Panc1 (cell line): ENCODE data around the gene HBP1. TPM values are rescaled to one million over a fixed set of nuclear protein-coding genes. Genes with fewer than 3 reads are reported as not detected.

Experiments used
- ATAC-seq: fragments of 200-7000 bp; cut with Tn5 transposase; 2 replicates; pipeline ENCODE4 v1.9.1; 2020; ENCODE audit warnings: mild to moderate bottlenecking, moderate library complexity
- BruUV-seq: library from RNA; stranded (reverse); fragments of 400-500 nt; replicated peaks from 2 replicates; lab custom pipeline; 2021; lab: Mats Ljungman, UMichigan
- CTCF ChIA-PET: fragments of 300-600 bp; sonication (Branson Sonifier 250); formaldehyde crosslinking; loops from one replicate; lab custom pipeline; 2022; ENCODE audit warnings: antibody characterized with exemption; lab: Charles Lee
- POLR2A ChIA-PET: fragments of 300-600 bp; sonication (Branson Sonifier 250); formaldehyde crosslinking; loops from one replicate; lab custom pipeline; 2022; ENCODE audit warnings: antibody characterized with exemption; lab: Charles Lee
- DNase-seq: peaks from one replicate; pipeline ENCODE4 v3.0.0-alpha.2; 2010; ENCODE audit warnings: low read depth, low spot score
- H3K27ac ChIP-seq: 2 replicates; pipeline ENCODE4 v1.5.1; 2011; ENCODE audit warnings: mild to moderate bottlenecking, low read length, inconsistent platforms
- H3K27me3 ChIP-seq: fragments of 200-500 bp; sonication (Bioruptor generic); 2 replicates; pipeline ENCODE4 v1.6.0; 2014; ENCODE audit warnings: low read length, inconsistent platforms; ENCODE audit not compliant: control insufficient read depth, insufficient read depth
- H3K36me3 ChIP-seq: fragments of 200-500 bp; sonication (Bioruptor generic); 2 replicates; pipeline ENCODE4 v1.5.1; 2014; ENCODE audit warnings: inconsistent platforms, mild to moderate bottlenecking, low read length, moderate library complexity; ENCODE audit not compliant: control insufficient read depth, insufficient read depth
- H3K4me1 ChIP-seq: 2 replicates; pipeline ENCODE4 v1.5.1; 2011; ENCODE audit warnings: inconsistent platforms, mild to moderate bottlenecking, low read length, moderate library complexity; ENCODE audit not compliant: control insufficient read depth, insufficient read depth
- H3K4me3 ChIP-seq, 2 experiments: 2 replicates each; pipeline ENCODE4 v1.5.1; 2011 to 2012; ENCODE audit warnings: low read depth in 2 of 2, low read length in 2 of 2, mild to moderate bottlenecking in 2 of 2, inconsistent platforms in 1 of 2, moderate library complexity in 1 of 2
- H3K9me3 ChIP-seq: fragments of 200-500 bp; sonication (Bioruptor generic); 2 replicates; pipeline ENCODE4 v1.5.1; 2014; ENCODE audit warnings: low read depth, mild to moderate bottlenecking, inconsistent platforms, low read length, moderate library complexity; ENCODE audit not compliant: control insufficient read depth, insufficient read depth
- CTCF ChIP-seq: fragments of 450-650 bp; IDR thresholded peaks from 2 replicates; pipeline ENCODE4 v1.5.1; 2017; ENCODE audit warnings: mild to moderate bottlenecking
- POLR2AphosphoS5 ChIP-seq: IDR thresholded peaks from 2 replicates; pipeline ENCODE4 v1.6.1; 2012; ENCODE audit warnings: mild to moderate bottlenecking, low read depth, low read length, moderate library complexity
- REST ChIP-seq, 2 experiments: IDR thresholded peaks; 2 replicates each; pipeline ENCODE4 v1.6.1; 2011 to 2012; ENCODE audit warnings: low read depth in 2 of 2, control low read depth in 1 of 2, low read length in 1 of 2, mild to moderate bottlenecking in 1 of 2, moderate library complexity in 1 of 2; ENCODE audit not compliant: insufficient read depth in 1 of 2
- SIN3A ChIP-seq: IDR thresholded peaks from 2 replicates; pipeline ENCODE4 v1.6.1; 2012; ENCODE audit warnings: low read depth, mild to moderate bottlenecking, low read length, moderate library complexity, borderline replicate concordance; ENCODE audit not compliant: insufficient read depth
- TCF7L2 ChIP-seq: IDR thresholded peaks from 2 replicates; pipeline ENCODE4 v1.6.1; 2011; ENCODE audit warnings: mild to moderate bottlenecking, low read depth, low read length, inconsistent platforms
- in situ Hi-C: cut with HindIII; loops from 2 replicates; pipeline ENCODE4 v1.10.0; 2016; ENCODE audit warnings: low sequenced_read_pairs, low pct_unique_long_range_greater_than_20kb
- intact Hi-C: fragments of 100-400 bp; cut with micrococcal nuclease; formaldehyde crosslinking; loops from one replicate; pipeline ENCODE4 v1.10.0; 2022; ENCODE audit not compliant: unreplicated experiment
- total RNA-seq: library from RNA; stranded (reverse); gene quantifications from one replicate; pipeline ENCODE4 v1.2.1, GENCODE V29; 2021; ENCODE audit not compliant: unreplicated experiment

The HBP1 gene
- total RNA-seq, 1 experiment from 2014 or later: 28.1 TPM

GRCh38 chr7:107213193-107213788 is 44.5 kb downstream of the HBP1 start:
- ChIA-PET POLR2A (no interaction called here), CTCF (no interaction called here)
- no peak overlapping the region for H3K4me3 ChIP-seq
- no peaks in the 10 kb centered on the region for H3K27me3 ChIP-seq
- in situ Hi-C loops: no loop called here
- no peaks in the 10 kb centered on the region for H3K4me1 ChIP-seq
- no peaks in the 10 kb centered on the region for H3K36me3 ChIP-seq
- TF ChIP-seq REST (IDR thresholded peaks at IDR 0.05; ENCODE audit: insufficient read depth in 1 of 2, low read depth in 2 of 2, low read length in 1 of 2) (no peak), POLR2AphosphoS5 (no peak), SIN3A (no peak), CTCF (no peak)
- no TSS peak for BruUV-seq
- DNase-seq (no peak), ATAC-seq (no peak)
- no peaks in the 10 kb centered on the region for H3K9me3 ChIP-seq
- intact Hi-C loops: no loop called here
- no peak overlapping the region for H3K27ac ChIP-seq

DNA sequence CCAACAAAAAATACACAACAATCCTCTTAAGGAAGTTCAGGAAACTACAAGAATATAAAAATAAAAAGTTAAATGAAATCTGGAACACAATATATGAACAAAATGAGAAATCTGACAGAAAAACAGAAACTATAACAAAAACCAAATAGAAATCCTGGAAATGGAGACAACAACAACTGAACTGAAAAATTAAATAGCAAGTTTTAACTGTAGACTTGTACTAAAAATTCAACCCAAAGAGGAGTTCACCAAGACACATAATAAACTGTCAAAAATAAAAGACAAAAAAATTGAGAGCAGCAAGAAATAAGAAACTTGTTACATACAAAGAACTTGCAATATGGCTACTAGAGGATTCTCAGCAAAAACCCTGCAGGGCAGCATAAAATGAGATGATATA is 45.1 kb downstream of the HBP1 start:
- Histone ChIP-seq H3K27ac (no peak overlapping the region), H3K36me3 (no peaks in the 10 kb centered on the region), H3K9me3 (no peaks in the 10 kb centered on the region), H3K4me3 (no peak overlapping the region), H3K4me1 (no peaks in the 10 kb centered on the region), H3K27me3 (no peaks in the 10 kb centered on the region)
- intact Hi-C loops (no loop called here), in situ Hi-C loops (no loop called here)
- DNase-seq: no peak
- ChIA-PET CTCF (no interaction called here), POLR2A (no interaction called here)
- ATAC-seq: no peak
- BruUV-seq: no TSS peak
- no peak for TF ChIP-seq CTCF
- no peak for TF ChIP-seq SIN3A
- no peak for TF ChIP-seq REST (IDR thresholded peaks at IDR 0.05; ENCODE audit: insufficient read depth in 1 of 2, low read depth in 2 of 2, low read length in 1 of 2)
- TF ChIP-seq TCF7L2: no peak
- no peak for TF ChIP-seq POLR2AphosphoS5
